Endothelial cell of umbilical vein (primary cell): ENCODE measurements around the gene LRP1B. TPM values are rescaled to one million over a fixed set of nuclear protein-coding genes. Genes with fewer than 3 reads are reported as not detected.

Experiments
- BruUV-seq: library from RNA; stranded (reverse); fragments of 400-500 nt; replicated peaks from 2 replicates; lab custom pipeline; 2021; lab: Mats Ljungman, UMichigan
- CTCF ChIA-PET: fragments of 300-600, 350-600 bp; sonication (Branson Sonifier 250); formaldehyde crosslinking; loops from one replicate; lab custom pipeline; 2021; ENCODE audit warnings: antibody characterized with exemption, inconsistent platforms; lab: Charles Lee
- POLR2A ChIA-PET: fragments of 300-600, 350-600 bp; sonication (Branson Sonifier 250); formaldehyde crosslinking; loops from one replicate; lab custom pipeline; 2021; ENCODE audit warnings: antibody characterized with exemption, inconsistent platforms; lab: Charles Lee
- DNase-seq: peaks from one replicate; pipeline ENCODE4 v3.0.0-alpha.2; 2011; ENCODE audit warnings: low read depth, low spot score
- FAIRE-seq: peaks from 2 replicates; lab custom pipeline; 2011; peaks lifted over from hg19 to GRCh38; lab: Jason Lieb, UNC
- H2AFZ ChIP-seq: 2 replicates; pipeline ENCODE4 v1.6.0; 2012; ENCODE audit warnings: low read depth, low read length, control low read depth, inconsistent platforms
- H3K27ac ChIP-seq: 2 replicates; pipeline ENCODE4 v1.5.1; 2011; ENCODE audit warnings: low read depth, mild to moderate bottlenecking, control low read depth, low read length, moderate library complexity; ENCODE audit not compliant: insufficient read depth
- H3K27me3 ChIP-seq, 2 experiments: 2 replicates each; pipeline versions ENCODE4 v1.6.0 to v1.6.1; 2011; ENCODE audit warnings: low read length in 2 of 2, mixed read lengths in 1 of 2; ENCODE audit not compliant: control insufficient read depth in 2 of 2, insufficient read depth in 2 of 2
- H3K36me3 ChIP-seq, 2 experiments: 2 replicates in 1 of 2; 3 replicates in 1 of 2; pipeline ENCODE4 v1.5.1; 2011; ENCODE audit warnings: low read length in 2 of 2, mild to moderate bottlenecking in 1 of 2, moderate library complexity in 1 of 2; ENCODE audit not compliant: control insufficient read depth in 2 of 2, insufficient read depth in 2 of 2; ENCODE audit errors: extremely low read depth in 1 of 2
- H3K4me1 ChIP-seq: 3 replicates; pipeline ENCODE4 v1.5.1; 2011; ENCODE audit warnings: mild to moderate bottlenecking, low read length; ENCODE audit not compliant: control insufficient read depth, insufficient read depth; ENCODE audit errors: extremely low read depth
- H3K4me2 ChIP-seq: 2 replicates; pipeline ENCODE4 v1.6.1; 2011; ENCODE audit warnings: low read length, control low read depth, mixed read lengths; ENCODE audit not compliant: insufficient read depth
- H3K4me3 ChIP-seq, 3 experiments: fragments of 200-600 bp in 1 of 3; sonication (generic), shearing (Covaris generic) in 1 of 3; replicated peaks in 1 of 3; 2 replicates each; pipeline ENCODE4 v1.5.1; 2011 to 2016; ENCODE audit warnings: control low read depth in 3 of 3, low read length in 3 of 3, mild to moderate bottlenecking in 2 of 3, inconsistent platforms in 1 of 3, low read depth in 1 of 3, moderate library complexity in 1 of 3; ENCODE audit not compliant: insufficient read depth in 1 of 3
- H3K79me2 ChIP-seq: 2 replicates; pipeline ENCODE4 v1.6.0; 2012; ENCODE audit warnings: low read length, inconsistent platforms; ENCODE audit not compliant: control insufficient read depth, insufficient read depth
- H3K9ac ChIP-seq: replicated peaks from 2 replicates; pipeline ENCODE3; 2011; ENCODE audit warnings: low read length, control low read depth; ENCODE audit not compliant: insufficient read depth; ENCODE audit errors: extremely low read depth
- H3K9me1 ChIP-seq: replicated peaks from 3 replicates; pipeline ENCODE4 v1.6.0; 2011; ENCODE audit warnings: mild to moderate bottlenecking, low read length; ENCODE audit not compliant: control insufficient read depth, insufficient read depth; ENCODE audit errors: extremely low read depth
- H3K9me3 ChIP-seq: replicated peaks from 2 replicates; pipeline ENCODE4 v1.5.1; 2012; ENCODE audit warnings: low read length, inconsistent platforms; ENCODE audit not compliant: control insufficient read depth, insufficient read depth
- H4K20me1 ChIP-seq: replicated peaks from 2 replicates; pipeline ENCODE3; 2011; ENCODE audit warnings: mild to moderate bottlenecking, low read length; ENCODE audit not compliant: control insufficient read depth, insufficient read depth; ENCODE audit errors: extremely low read depth
- CTCF ChIP-seq, 2 donors: IDR thresholded peaks; 1 replicate in 1 of 2; 2 replicates in 1 of 2; pipeline ENCODE4 v1.5.1; 2011; ENCODE audit warnings: low read length in 2 of 2, mild to moderate bottlenecking in 2 of 2, moderate library complexity in 2 of 2, control low read depth in 1 of 2, inconsistent platforms in 1 of 2, low read depth in 1 of 2; ENCODE audit not compliant: insufficient read depth in 1 of 2; ENCODE audit errors: extremely low read depth in 1 of 2
- EZH2 ChIP-seq: IDR thresholded peaks from 2 replicates; pipeline ENCODE4 v1.6.1; 2012; ENCODE audit warnings: borderline replicate concordance, low read depth, mild to moderate bottlenecking, moderate library complexity, low read length, inconsistent platforms; ENCODE audit not compliant: severe bottlenecking
- FOS ChIP-seq: IDR thresholded peaks from 2 replicates; pipeline ENCODE4 v1.6.1; 2011; ENCODE audit warnings: mild to moderate bottlenecking, low read length, moderate library complexity, borderline replicate concordance; ENCODE audit not compliant: insufficient read depth
- GATA2 ChIP-seq: IDR thresholded peaks from 2 replicates; pipeline ENCODE4 v1.7.0; 2011; ENCODE audit warnings: low read depth, mild to moderate bottlenecking, moderate library complexity, mixed read lengths, low read length; ENCODE audit not compliant: insufficient read length, insufficient read depth
- JUN ChIP-seq: IDR thresholded peaks from 2 replicates; pipeline ENCODE4 v1.6.1; 2011; ENCODE audit warnings: borderline replicate concordance, low read depth; ENCODE audit not compliant: insufficient read length, insufficient read depth
- MAX ChIP-seq: IDR thresholded peaks from 2 replicates; pipeline ENCODE4 v1.6.1; 2011; ENCODE audit not compliant: insufficient read depth, insufficient read length
- MYC ChIP-seq: IDR thresholded peaks from one replicate; pipeline ENCODE4 v1.6.1; 2011; ENCODE audit warnings: mild to moderate bottlenecking, low read depth, low read length
- POLR2A ChIP-seq: IDR thresholded peaks from 2 replicates; pipeline ENCODE4 v1.6.1; 2012; ENCODE audit warnings: low read depth, mild to moderate bottlenecking, control low read depth, low read length
- POLR2AphosphoS5 ChIP-seq: IDR thresholded peaks from 2 replicates; pipeline ENCODE4 v1.6.1; 2012; ENCODE audit warnings: low read depth, mild to moderate bottlenecking, control low read depth, low read length, moderate library complexity; ENCODE audit not compliant: insufficient read depth
- dilution Hi-C: fragments of 300-500 bp; cut with MboI; formaldehyde crosslinking; loops from one replicate; pipeline ENCODE4 v1.15.0; 2019; ENCODE audit warnings: low sequenced_read_pairs; ENCODE audit not compliant: extremely low pct_ligation_motif_present
- intact Hi-C: fragments of 100-400 bp; cut with micrococcal nuclease; formaldehyde crosslinking; loops from one replicate; pipeline ENCODE4 v1.10.0; 2022
- polyA plus RNA-seq, 4 experiments: library from polyadenylated mRNA; depleted of rRNA in 3 of 4; stranded (reverse) in 3 of 4; unstranded in 1 of 4; fragments of >200 nt; gene quantifications; 2 replicates each; pipeline versions ENCODE4 v1.2.1 to v1.2.3, GENCODE V29; 2011 to 2012; ENCODE audit warnings: missing spikeins in 1 of 4
- total RNA-seq: library from RNA; stranded (reverse); gene quantifications from 2 replicates; pipeline ENCODE4 v1.2.3, GENCODE V29; 2021

LRP1B gene
- total and polyA plus RNA-seq, 2 donors (not counting 3 experiments of a cell fraction or from before 2014, with no cell fraction given), result 0.03 to 0.07 TPM

- no TSS peak for BruUV-seq
- no peak for TF ChIP-seq POLR2AphosphoS5
- no peak for TF ChIP-seq FOS
- no peak for TF ChIP-seq MYC
- TF ChIP-seq MAX, result no peak
- TF ChIP-seq POLR2A, result no peak
- TF ChIP-seq GATA2, result no peak
- no peak for TF ChIP-seq CTCF (IDR thresholded peaks at IDR 0.05; ENCODE audit: extremely low read depth in 1 of 2, insufficient read depth in 1 of 2, low read depth in 1 of 2, low read length in 2 of 2)
- TF ChIP-seq JUN, result no peak
- TF ChIP-seq EZH2, result no peak
- no peaks in the 10 kb centered on the region for H3K4me1 ChIP-seq
- no peaks in the 10 kb centered on the region for H3K27me3 ChIP-seq
- H3K79me2 ChIP-seq, result no peaks in the 10 kb centered on the region
- no peaks in the 10 kb centered on the region for H3K9me1 ChIP-seq
- FAIRE-seq (no peak), DNase-seq (no peak)
- H3K4me3 ChIP-seq, result no peak overlapping the region
- H3K9ac ChIP-seq, result no peak overlapping the region
- no peak overlapping the region for H3K4me2 ChIP-seq
- no peaks in the 10 kb centered on the region for H3K9me3 ChIP-seq
- H4K20me1 ChIP-seq, result no peaks in the 10 kb centered on the region
- POLR2A ChIA-PET, result no interaction called here
- no peaks in the 10 kb centered on the region for H3K36me3 ChIP-seq
- CTCF ChIA-PET, result interaction anchor here (0.7 kb wide), 1 partner anchor 11 kb away, joined by 3 read pairs; no protein-coding TSS in a partner anchor
- H2AFZ ChIP-seq, result no peak overlapping the region
- H3K27ac ChIP-seq, result no peak overlapping the region
- intact Hi-C loops, result no loop called here
- dilution Hi-C loops, result no loop called here
These were observed 1326.0 kb downstream of the LRP1B start for GRCh38 chr2:140804700-140805260.
